Progenitor cell of endocrine pancreas (in vitro differentiated cells): ENCODE data around the gene PIP4K2C. TPM values are rescaled to one million over a fixed set of nuclear protein-coding genes. Genes with fewer than 3 reads are reported as not detected.

ENCODE experiments used
- DNase-seq: peaks from one replicate; pipeline ENCODE4 v3.0.0; 2021; ENCODE audit warnings: low spot score; ENCODE audit not compliant: unreplicated experiment
- H3K27ac Mint-ChIP-seq: 2 replicates; pipeline ENCODE4 v1.8.0; 2021; ENCODE audit warnings: mild to moderate bottlenecking, moderate library complexity, mixed read lengths
- H3K27me3 Mint-ChIP-seq: 2 replicates; pipeline ENCODE4 v1.8.0; 2021; ENCODE audit warnings: mixed read lengths
- H3K36me3 Mint-ChIP-seq: 2 replicates; pipeline ENCODE4 v1.8.0; 2022; ENCODE audit warnings: mixed read lengths; ENCODE audit not compliant: insufficient read depth
- H3K4me1 Mint-ChIP-seq: 2 replicates; pipeline ENCODE4 v1.8.0; 2021; ENCODE audit warnings: low read depth, mixed read lengths
- H3K4me3 Mint-ChIP-seq: 2 replicates; pipeline ENCODE4 v1.8.0; 2021; ENCODE audit warnings: low read depth, mild to moderate bottlenecking, moderate library complexity, mixed read lengths
- H3K9me3 Mint-ChIP-seq: 2 replicates; pipeline ENCODE4 v1.8.0; 2021; ENCODE audit warnings: low read depth, mixed read lengths
- total RNA-seq: library from RNA; stranded (reverse); gene quantifications from 2 replicates; pipeline ENCODE4 v1.2.1, GENCODE V29; 2021
- TF ChIP-seq, protein P1 (sequence below): fragments of 200-600 bp; sonication (generic); IDR thresholded peaks from one replicate; pipeline ENCODE4 v1.5.0; 2021; ENCODE audit warnings: antibody characterized with exemption, mild to moderate bottlenecking; ENCODE audit not compliant: unreplicated experiment

Gene PIP4K2C
- total RNA-seq, 1 donor from 2014 or later, result 38.4 TPM

DNA sequence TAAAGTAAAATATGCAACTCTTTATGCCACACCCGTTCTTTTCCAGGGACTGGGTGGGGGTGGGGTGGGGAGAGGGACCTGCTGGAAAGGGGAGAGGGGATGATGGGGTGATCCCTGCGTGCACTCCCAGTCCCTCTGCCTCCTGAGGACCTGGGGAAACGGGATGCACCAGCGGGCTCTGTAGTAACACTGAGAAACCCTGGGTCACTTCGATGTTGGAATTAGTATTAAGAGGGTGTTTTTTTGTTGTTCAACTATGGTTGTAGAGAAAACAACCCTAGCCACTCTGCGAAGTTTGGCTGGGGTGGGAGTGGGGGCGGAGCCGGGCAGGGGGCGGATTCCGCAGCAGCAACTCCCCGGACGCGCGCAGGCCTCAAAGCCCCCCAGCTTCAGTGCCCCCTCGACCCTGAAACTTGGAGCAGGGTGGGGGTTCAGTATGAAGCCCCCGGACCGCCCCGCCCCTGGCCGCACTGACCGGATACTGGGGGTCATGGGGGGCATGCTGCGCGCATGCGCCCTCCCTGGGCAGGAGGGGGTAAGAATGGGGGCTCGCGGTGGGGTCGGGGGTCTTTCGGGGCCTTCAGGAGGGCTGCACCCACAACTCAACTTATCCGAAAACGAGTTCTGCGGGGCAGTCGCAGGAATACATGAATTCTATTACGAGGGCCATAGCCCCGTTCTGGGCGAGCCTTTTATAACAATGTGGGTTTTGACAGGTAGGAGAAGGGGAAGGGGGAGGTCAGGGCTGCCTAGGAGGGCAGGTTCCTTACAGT lies 19.0 kb downstream of the PIP4K2C start:
- peaks cover 41% of the 10 kb centered on the region for H3K27me3 Mint-ChIP-seq
- TF ChIP-seq, protein P1, sequence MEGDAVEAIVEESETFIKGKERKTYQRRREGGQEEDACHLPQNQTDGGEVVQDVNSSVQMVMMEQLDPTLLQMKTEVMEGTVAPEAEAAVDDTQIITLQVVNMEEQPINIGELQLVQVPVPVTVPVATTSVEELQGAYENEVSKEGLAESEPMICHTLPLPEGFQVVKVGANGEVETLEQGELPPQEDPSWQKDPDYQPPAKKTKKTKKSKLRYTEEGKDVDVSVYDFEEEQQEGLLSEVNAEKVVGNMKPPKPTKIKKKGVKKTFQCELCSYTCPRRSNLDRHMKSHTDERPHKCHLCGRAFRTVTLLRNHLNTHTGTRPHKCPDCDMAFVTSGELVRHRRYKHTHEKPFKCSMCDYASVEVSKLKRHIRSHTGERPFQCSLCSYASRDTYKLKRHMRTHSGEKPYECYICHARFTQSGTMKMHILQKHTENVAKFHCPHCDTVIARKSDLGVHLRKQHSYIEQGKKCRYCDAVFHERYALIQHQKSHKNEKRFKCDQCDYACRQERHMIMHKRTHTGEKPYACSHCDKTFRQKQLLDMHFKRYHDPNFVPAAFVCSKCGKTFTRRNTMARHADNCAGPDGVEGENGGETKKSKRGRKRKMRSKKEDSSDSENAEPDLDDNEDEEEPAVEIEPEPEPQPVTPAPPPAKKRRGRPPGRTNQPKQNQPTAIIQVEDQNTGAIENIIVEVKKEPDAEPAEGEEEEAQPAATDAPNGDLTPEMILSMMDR, result no peak
- H3K4me1 Mint-ChIP-seq, result peaks cover 13% of the 10 kb centered on the region
- H3K36me3 Mint-ChIP-seq, result peaks cover 12% of the 10 kb centered on the region
- peak overlapping the region; percentile 76 for H3K4me3 Mint-ChIP-seq
- H3K9me3 Mint-ChIP-seq, result no peaks in the 10 kb centered on the region
- no peak for DNase-seq
- no peak overlapping the region for H3K27ac Mint-ChIP-seq

DNA sequence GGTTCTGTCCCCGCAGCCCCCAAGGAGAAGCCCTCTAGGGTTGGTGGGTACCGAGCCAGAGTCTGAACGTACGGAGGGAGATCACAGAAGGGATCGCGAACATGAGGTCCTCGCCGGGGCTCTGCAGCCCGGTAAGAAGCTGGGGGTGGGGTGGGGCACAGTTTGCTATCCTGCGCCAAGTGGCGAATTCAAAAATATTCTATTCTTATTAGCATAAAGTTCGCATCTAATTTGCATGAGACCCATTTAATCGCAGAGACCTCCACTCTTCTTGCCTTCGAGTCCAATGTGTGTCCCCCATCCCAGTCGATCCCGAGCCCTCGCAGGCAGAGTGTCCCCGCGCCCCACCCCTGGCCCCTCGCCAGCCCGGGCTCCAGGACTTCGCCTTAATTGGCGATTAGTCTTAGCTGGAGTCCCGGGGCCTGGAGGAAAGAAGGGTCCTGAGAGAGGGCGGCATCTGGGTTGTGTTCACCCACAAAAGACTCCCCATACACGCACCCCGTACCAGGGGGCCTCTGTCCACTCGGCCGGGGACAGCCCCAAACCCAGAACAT lies 19.6 kb downstream of the PIP4K2C start:
- H3K4me3 Mint-ChIP-seq, result peak overlapping the region; percentile 76
- H3K36me3 Mint-ChIP-seq, result peaks cover 15% of the 10 kb centered on the region
- peaks cover 45% of the 10 kb centered on the region for H3K27me3 Mint-ChIP-seq
- no peak overlapping the region for H3K27ac Mint-ChIP-seq
- H3K9me3 Mint-ChIP-seq, result no peaks in the 10 kb centered on the region
- peaks cover 8% of the 10 kb centered on the region for H3K4me1 Mint-ChIP-seq
- TF ChIP-seq, protein P1, result no peak
- DNase-seq, result no peak

DNA sequence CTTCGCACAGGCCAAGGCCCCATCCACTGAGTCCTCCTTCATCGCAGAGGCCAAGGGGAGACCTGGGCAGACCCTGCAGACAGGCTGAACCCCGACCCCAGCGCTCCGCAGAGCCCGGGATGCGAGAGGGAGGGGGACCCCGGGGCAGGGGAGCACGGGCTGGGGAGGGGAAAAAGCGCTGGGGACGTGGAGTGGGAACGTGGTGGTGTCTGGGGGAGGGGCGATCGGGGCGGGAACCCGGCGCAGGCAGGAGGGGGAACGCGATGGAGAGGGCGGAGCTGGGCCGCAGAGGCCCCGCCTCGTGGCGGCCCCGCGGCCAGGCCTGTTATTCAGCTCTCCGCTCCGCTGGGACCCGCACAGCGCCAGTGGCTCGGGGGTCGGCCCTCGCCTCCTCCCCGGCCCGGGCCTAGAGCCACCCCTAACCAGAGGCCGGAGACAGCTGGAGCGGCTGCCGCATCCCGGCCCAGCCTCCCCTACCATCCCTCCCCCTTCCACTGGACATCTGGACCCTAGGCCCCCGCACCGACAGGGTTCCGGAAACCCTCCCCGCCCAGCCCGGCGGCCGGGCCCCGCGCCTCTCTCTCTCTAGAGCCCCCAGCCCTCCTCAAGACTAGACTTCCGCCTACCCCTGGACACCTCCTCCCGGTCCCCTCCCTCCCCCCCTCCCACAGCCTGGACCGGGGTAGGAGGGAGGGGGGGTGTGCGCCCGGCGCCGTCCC lies 20.3 kb downstream of the PIP4K2C start, which contains the start of gene ARHGEF25:
Gene ARHGEF25, plus strand, starts transcription at position 328 of the 719 bp plus-strand sequence. CDS start 460 bp downstream, outside the sequence.
- Mint-ChIP-seq H3K4me1 (peaks cover 6% of the 10 kb centered on the region), H3K4me3 (peak within 1 kb of the TSS; percentile 76), H3K36me3 (peaks cover 17% of the 10 kb centered on the region), H3K9me3 (no peaks in the 10 kb centered on the region), H3K27ac (peak within 1 kb of the TSS; percentile 41), H3K27me3 (peaks cover 50% of the 10 kb centered on the region)
- peak; percentile 46 for DNase-seq
- TF ChIP-seq, protein P1, result no peak

DNA sequence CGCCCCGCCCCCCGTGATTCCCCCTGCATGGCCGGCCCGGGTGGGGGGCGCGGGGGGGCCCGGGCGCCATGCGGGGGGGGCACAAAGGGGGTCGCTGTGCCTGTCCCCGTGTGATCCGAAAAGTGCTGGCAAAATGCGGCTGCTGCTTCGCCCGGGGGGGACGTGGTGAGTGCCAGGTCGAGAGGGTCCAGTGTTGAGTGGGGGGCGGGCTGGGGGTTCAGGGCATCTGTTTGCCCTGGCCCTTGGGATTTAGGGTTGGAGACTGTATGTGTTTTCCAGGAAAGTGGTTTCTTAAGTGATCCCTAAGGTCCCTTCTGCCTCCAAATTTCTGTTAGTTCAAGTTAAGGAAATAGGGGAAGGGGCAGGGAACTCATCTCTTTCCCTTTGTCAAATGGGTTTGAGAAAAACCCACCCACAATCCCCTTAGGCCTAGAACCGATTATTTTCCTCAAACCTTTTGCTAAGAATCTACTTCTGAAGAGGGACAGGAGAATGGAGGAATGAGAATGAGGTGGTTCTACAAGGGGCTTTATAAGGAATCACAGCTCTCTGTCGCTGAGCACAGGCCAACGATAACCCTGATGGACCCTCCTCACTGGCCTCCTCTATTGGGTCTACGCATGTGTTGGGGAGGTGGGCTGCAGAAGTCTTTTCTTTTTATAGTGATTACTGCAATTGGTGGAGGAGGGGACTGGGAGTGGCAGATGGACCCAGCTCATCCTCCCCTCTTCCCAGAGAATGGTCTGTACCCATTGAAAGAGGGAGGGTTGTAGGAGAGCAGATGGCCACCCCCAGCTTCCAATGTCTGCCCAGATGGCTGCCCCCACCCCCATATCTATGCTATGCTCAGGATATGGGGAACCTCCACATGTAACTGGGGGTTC lies 21.1 kb downstream of the PIP4K2C start:
- H3K9me3 Mint-ChIP-seq, result no peaks in the 10 kb centered on the region
- peaks cover 58% of the 10 kb centered on the region for H3K27me3 Mint-ChIP-seq
- peak overlapping the region; percentile 74 for H3K4me3 Mint-ChIP-seq
- peaks cover 16% of the 10 kb centered on the region for H3K36me3 Mint-ChIP-seq
- TF ChIP-seq, protein P1, result no peak
- H3K27ac Mint-ChIP-seq, result peak overlapping the region; percentile 41
- H3K4me1 Mint-ChIP-seq, result peaks cover 6% of the 10 kb centered on the region
- no peak for DNase-seq
